Astrocyte (in vitro differentiated cells and primary cell): ENCODE measurements around the gene CLCN1. TPM values are rescaled to one million over a fixed set of nuclear protein-coding genes. Genes with fewer than 3 reads are reported as not detected.

Experiments used
- DNase-seq: peaks from one replicate; pipeline ENCODE4 v3.0.0-alpha.2; 2010; ENCODE audit warnings: low read depth
- FAIRE-seq: peaks from 2 replicates; lab custom pipeline; 2011; peaks lifted over from hg19 to GRCh38; lab: Jason Lieb, UNC
- H2AFZ ChIP-seq: 2 replicates; pipeline ENCODE4 v1.6.0; 2012; ENCODE audit warnings: low read depth, low read length, inconsistent platforms
- H3K27ac ChIP-seq: 2 replicates; pipeline ENCODE4 v1.5.1; 2011; ENCODE audit warnings: low read depth, low read length, inconsistent platforms
- H3K27me3 ChIP-seq: 2 replicates; pipeline ENCODE4 v1.6.0; 2011; ENCODE audit warnings: low read length, inconsistent platforms; ENCODE audit not compliant: insufficient read depth
- H3K36me3 ChIP-seq: 2 replicates; pipeline ENCODE4 v1.5.1; 2011; ENCODE audit warnings: low read length, inconsistent platforms; ENCODE audit not compliant: insufficient read depth
- H3K4me1 ChIP-seq: 2 replicates; pipeline ENCODE4 v1.5.1; 2011; ENCODE audit warnings: low read length, inconsistent platforms; ENCODE audit not compliant: insufficient read depth
- H3K4me2 ChIP-seq: 2 replicates; pipeline ENCODE4 v1.6.0; 2012; ENCODE audit warnings: low read length, inconsistent platforms
- H3K4me3 ChIP-seq: 2 replicates; pipeline ENCODE4 v1.5.1; 2011; ENCODE audit warnings: low read depth, mild to moderate bottlenecking, low read length, inconsistent platforms; ENCODE audit not compliant: insufficient read depth
- H3K79me2 ChIP-seq: 2 replicates; pipeline ENCODE4 v1.6.0; 2012; ENCODE audit warnings: mild to moderate bottlenecking, low read length, inconsistent platforms; ENCODE audit not compliant: insufficient read depth
- H3K9ac ChIP-seq: 2 replicates; pipeline ENCODE4 v1.6.0; 2012; ENCODE audit warnings: mild to moderate bottlenecking, low read length, inconsistent platforms
- H3K9me3 ChIP-seq: 2 replicates; pipeline ENCODE4 v1.5.1; 2012; ENCODE audit warnings: low read depth, mild to moderate bottlenecking, low read length, inconsistent platforms; ENCODE audit not compliant: insufficient read depth
- H4K20me1 ChIP-seq: 2 replicates; pipeline ENCODE4 v1.6.0; 2012; ENCODE audit warnings: low read length, inconsistent platforms; ENCODE audit not compliant: insufficient read depth
- H3K27ac Mint-ChIP-seq: one replicate; pipeline ENCODE4 v1.8.0; 2021; ENCODE audit warnings: mild to moderate bottlenecking, mixed read lengths; ENCODE audit not compliant: unreplicated experiment
- H3K27me3 Mint-ChIP-seq: one replicate; pipeline ENCODE4 v1.8.0; 2021; ENCODE audit warnings: low read depth, mixed read lengths; ENCODE audit not compliant: unreplicated experiment
- H3K36me3 Mint-ChIP-seq: one replicate; pipeline ENCODE4 v1.8.0; 2021; ENCODE audit warnings: low read depth, mixed read lengths; ENCODE audit not compliant: unreplicated experiment
- H3K4me1 Mint-ChIP-seq: one replicate; pipeline ENCODE4 v1.8.0; 2021; ENCODE audit warnings: low read depth, mixed read lengths; ENCODE audit not compliant: unreplicated experiment
- H3K4me3 Mint-ChIP-seq: one replicate; pipeline ENCODE4 v1.8.0; 2021; ENCODE audit warnings: mild to moderate bottlenecking, moderate library complexity, mixed read lengths; ENCODE audit not compliant: unreplicated experiment
- H3K9me3 Mint-ChIP-seq: one replicate; pipeline ENCODE4 v1.8.0; 2021; ENCODE audit warnings: mild to moderate bottlenecking, mixed read lengths; ENCODE audit not compliant: unreplicated experiment
- EZH2 ChIP-seq: IDR thresholded peaks from 2 replicates; pipeline ENCODE4 v1.6.1; 2012; ENCODE audit warnings: mild to moderate bottlenecking, low read length, inconsistent platforms; ENCODE audit not compliant: insufficient read depth
- total RNA-seq: library from RNA; stranded (reverse); gene quantifications from 2 replicates; pipeline ENCODE4 v1.2.1, GENCODE V29; 2021
- TF ChIP-seq, protein P1 (sequence below): IDR thresholded peaks from 2 replicates; pipeline ENCODE4 v1.5.1; 2011; ENCODE audit warnings: low read depth, mild to moderate bottlenecking, inconsistent platforms, low read length, moderate library complexity; ENCODE audit not compliant: insufficient read depth

The CLCN1 gene
- total RNA-seq, 1 donor from 2014 or later = not detected

DNA sequence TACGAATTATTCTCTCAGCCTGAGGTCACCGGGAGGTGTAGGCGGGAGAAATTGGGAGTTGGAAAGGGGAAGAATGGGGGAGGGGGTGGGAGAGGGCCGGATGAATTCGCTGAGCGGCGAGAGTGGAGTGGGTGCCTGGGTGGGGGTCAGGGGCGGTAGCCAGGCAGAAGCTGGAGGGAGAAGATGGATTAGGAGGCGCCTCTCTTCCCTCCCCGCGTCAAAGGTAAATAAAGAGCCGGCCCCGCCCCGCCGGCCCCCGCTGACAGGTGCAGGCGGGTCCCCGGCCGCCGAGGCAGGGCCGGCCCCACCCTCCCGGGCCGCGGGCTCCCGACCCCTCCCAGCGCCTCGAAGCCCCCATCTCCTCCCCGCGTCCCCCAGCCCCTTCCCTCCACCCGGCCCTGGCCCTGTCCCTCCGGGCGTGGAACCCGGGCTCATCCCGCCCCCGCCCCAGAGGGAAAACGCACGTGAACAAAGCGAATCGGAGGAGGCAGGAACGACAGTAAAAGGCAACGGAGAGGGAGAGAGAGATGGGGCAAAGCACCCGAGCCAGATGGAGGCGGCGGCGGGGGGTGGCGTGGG lies 45.7 kb downstream of the CLCN1 start:
- peak overlapping the region; percentile 17 for H3K4me3 ChIP-seq
- peak overlapping the region; percentile 98 for H3K4me2 ChIP-seq
- H3K79me2 ChIP-seq = no peaks in the 10 kb centered on the region
- H3K27me3 ChIP-seq = peaks cover 10% of the 10 kb centered on the region
- no peaks in the 10 kb centered on the region for H3K4me1 ChIP-seq
- Mint-ChIP-seq H3K27me3 (peaks cover 45% of the 10 kb centered on the region), H3K36me3 (peaks cover 6% of the 10 kb centered on the region), H3K4me3 (peak overlapping the region; percentile 85), H3K4me1 (peaks cover 2% of the 10 kb centered on the region), H3K9me3 (peaks cover 4% of the 10 kb centered on the region), H3K27ac (no peak overlapping the region)
- no peaks in the 10 kb centered on the region for H4K20me1 ChIP-seq
- DNase-seq (no peak), FAIRE-seq (no peak)
- TF ChIP-seq, protein P1, sequence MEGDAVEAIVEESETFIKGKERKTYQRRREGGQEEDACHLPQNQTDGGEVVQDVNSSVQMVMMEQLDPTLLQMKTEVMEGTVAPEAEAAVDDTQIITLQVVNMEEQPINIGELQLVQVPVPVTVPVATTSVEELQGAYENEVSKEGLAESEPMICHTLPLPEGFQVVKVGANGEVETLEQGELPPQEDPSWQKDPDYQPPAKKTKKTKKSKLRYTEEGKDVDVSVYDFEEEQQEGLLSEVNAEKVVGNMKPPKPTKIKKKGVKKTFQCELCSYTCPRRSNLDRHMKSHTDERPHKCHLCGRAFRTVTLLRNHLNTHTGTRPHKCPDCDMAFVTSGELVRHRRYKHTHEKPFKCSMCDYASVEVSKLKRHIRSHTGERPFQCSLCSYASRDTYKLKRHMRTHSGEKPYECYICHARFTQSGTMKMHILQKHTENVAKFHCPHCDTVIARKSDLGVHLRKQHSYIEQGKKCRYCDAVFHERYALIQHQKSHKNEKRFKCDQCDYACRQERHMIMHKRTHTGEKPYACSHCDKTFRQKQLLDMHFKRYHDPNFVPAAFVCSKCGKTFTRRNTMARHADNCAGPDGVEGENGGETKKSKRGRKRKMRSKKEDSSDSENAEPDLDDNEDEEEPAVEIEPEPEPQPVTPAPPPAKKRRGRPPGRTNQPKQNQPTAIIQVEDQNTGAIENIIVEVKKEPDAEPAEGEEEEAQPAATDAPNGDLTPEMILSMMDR = no peak
- TF ChIP-seq EZH2 = no peak
- no peak overlapping the region for H2AFZ ChIP-seq
- H3K36me3 ChIP-seq = no peaks in the 10 kb centered on the region
- H3K9ac ChIP-seq = peak overlapping the region; percentile 58
- no peak overlapping the region for H3K27ac ChIP-seq
- H3K9me3 ChIP-seq = no peaks in the 10 kb centered on the region

DNA sequence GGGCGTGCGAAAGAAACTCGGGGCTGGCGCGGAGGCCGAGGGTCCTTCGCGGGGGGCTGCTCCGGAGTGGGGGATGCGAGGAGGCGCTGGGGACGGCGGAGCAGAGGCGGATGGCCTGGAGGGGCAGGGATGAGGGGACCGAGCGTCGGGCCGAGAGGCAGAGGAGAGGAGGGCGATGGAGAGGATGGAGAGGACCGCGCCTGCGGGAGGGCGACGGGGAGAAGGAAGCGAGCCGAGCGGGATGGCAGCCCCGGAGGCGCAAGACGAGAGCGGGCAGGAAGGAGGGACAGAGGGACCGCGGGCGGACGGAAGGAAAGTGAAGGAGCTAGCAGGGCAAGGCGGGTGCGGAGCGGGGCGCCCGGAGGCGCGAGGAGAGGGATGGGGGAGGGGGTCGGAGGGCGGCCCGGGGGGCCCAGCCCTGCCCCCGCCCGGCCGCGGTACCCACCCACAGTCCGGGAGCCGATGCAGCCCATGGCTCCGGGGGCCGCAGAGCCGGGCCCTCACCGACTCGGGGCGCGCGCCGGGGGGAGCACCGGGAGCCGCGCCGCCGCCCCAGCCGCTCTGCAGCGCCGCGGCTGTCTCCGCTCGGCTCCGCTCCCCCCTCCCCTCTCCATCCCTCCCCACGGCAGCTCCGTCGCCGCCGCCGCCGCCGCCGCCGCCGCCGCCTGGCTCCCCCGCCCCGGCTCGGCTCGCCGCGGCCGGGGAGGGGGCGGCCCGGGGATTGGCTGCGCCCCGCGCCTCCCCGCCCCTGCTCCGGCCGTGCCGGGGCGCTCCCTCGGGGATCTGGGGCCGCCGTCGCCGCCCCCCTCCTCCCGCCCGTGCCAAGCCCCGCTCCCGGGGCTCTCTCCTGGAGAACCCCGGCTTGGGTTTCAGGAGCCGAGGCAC lies 46.5 kb downstream of the CLCN1 start, which contains the start of gene FAM131B:
Gene FAM131B, minus strand, starts transcription at position 583 of the 885 bp plus-strand sequence. Its CDS starts 110 bp downstream, at position 473.
- H3K9ac ChIP-seq = peak within 1 kb of the TSS; percentile 58
- no peak within 1 kb of the TSS for H3K27ac ChIP-seq
- TF ChIP-seq, protein P1 = no peak
- TF ChIP-seq EZH2 = no peak
- no peaks in the 10 kb centered on the region for H4K20me1 ChIP-seq
- DNase-seq (no peak), FAIRE-seq (no peak)
- H3K27me3 Mint-ChIP-seq = peaks cover 45% of the 10 kb centered on the region
- H2AFZ ChIP-seq = peak within 1 kb of the TSS; percentile 87
- H3K4me3 Mint-ChIP-seq = peak within 1 kb of the TSS; percentile 85
- H3K79me2 ChIP-seq = no peaks in the 10 kb centered on the region
- peak within 1 kb of the TSS; percentile 44 for H3K4me3 ChIP-seq
- no peaks in the 10 kb centered on the region for H3K9me3 ChIP-seq
- peaks cover 10% of the 10 kb centered on the region for H3K27me3 ChIP-seq
- H3K36me3 ChIP-seq = no peaks in the 10 kb centered on the region
- H3K36me3 Mint-ChIP-seq = peaks cover 6% of the 10 kb centered on the region
- peaks cover 4% of the 10 kb centered on the region for H3K9me3 Mint-ChIP-seq
- H3K4me1 ChIP-seq = no peaks in the 10 kb centered on the region
- peak within 1 kb of the TSS; percentile 51 for H3K27ac Mint-ChIP-seq
- peaks cover 2% of the 10 kb centered on the region for H3K4me1 Mint-ChIP-seq
- H3K4me2 ChIP-seq = peak within 1 kb of the TSS; percentile 98
